ENCODE data around the gene SLC8A1.

DNA sequence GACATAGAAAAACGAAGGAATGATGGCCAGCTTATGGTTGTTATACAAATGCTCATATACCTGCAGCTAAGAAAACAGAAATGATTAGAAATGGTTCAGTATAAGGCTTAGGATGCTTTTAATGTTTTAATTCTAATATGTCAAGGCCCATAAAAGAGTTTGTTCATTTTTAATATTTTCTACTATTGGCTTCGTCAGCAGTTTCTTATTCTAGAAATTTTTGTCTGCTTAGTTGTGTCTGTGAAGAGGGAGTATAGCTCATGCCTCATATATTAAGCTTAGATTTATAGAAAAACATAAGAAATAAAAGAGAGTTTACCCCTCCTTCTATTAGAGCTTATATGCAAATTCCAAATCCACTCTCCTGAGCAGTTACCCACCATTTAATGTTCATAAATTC, 292.6 kb downstream of the SLC8A1 start:
- TF ChIP-seq CTCF (conservative IDR thresholded peaks at IDR 0.05 in 1 of 2, IDR thresholded peaks at IDR 0.05 in 1 of 2; ENCODE audit: low read depth in 1 of 2, low read length in 2 of 2), result no peak
- TF ChIP-seq EZH2 (IDR thresholded peaks at IDR 0.05; ENCODE audit: low read length, missing control alignments), result no peak
